ENCODE measurements around the gene COG8.

The COG8 gene

DNA sequence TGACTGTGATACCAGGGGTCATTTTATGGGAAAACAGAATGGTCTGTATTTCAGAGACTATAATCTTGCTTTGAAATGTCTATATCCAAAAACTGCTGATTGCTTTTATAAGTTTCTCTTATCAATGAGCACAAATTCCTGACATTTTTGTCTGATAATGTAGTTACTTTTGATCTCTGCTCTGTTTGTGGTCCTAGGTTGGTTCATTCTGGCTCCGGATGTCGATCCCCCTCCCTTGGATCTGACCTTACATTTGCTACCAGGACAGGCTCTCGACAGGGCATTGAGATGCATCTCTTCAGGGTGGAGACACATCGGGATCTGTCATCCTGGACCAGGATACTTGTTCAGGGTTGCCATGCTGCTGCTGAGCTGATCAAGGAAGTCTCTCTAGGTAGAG, 55.5 kb downstream of the COG8 start:
- DNase-seq: no peak

DNA sequence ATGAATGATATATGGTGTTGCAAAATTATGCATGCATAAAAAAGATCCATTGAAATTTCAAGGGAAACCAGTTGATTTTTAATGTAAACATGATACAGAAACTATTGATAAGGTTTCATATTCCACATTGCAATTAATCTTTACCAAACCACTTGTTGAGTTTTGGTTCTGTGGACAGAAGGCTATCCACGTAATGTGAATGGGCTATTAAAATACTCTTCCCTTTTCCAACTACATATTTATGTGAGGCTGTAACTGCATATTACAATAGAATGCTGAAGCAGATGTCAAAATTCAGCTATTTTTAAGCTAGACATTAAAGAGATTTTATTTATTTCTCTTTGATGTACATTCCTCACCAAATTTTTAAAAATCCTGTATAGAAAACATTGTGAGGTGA, 62.0 kb downstream of the COG8 start:
- no peak for DNase-seq

All from DMS 273 treated with DMSO at 0.1 percent for 48 hours (cell line).